Suprapubic skin (tissue), 4 donors: ENCODE data around the gene PUM1. TPM values are rescaled to one million over a fixed set of nuclear protein-coding genes. Genes with fewer than 3 reads are reported as not detected.

Experiments
- DNase-seq, 2 donors: peaks; one replicate each; pipeline ENCODE4 v3.0.0-alpha.2; 2019; ENCODE audit warnings: low spot score in 2 of 2
- H3K27ac ChIP-seq: fragments of 200-600 bp; sonication (generic); one replicate; pipeline ENCODE4 v1.5.1; 2019
- H3K27me3 ChIP-seq: fragments of 200-600 bp; sonication (generic); one replicate; pipeline ENCODE4 v1.5.1; 2019
- H3K36me3 ChIP-seq: fragments of 200-600 bp; sonication (generic); one replicate; pipeline ENCODE4 v1.5.1; 2019
- H3K4me1 ChIP-seq: fragments of 200-600 bp; sonication (generic); one replicate; pipeline ENCODE4 v1.5.1; 2019
- H3K4me3 ChIP-seq: fragments of 200-600 bp; sonication (generic); one replicate; pipeline ENCODE4 v1.5.1; 2019; ENCODE audit warnings: mild to moderate bottlenecking
- H3K9me3 ChIP-seq: fragments of 200-600 bp; sonication (generic); one replicate; pipeline ENCODE4 v1.5.1; 2019
- CTCF ChIP-seq, 2 donors: fragments of 200-600 bp in 1 of 2; fragments of 450-650 bp in 1 of 2; sonication (generic) in 1 of 2; IDR thresholded peaks; one replicate each; pipeline ENCODE4 v1.5.1; 2016 to 2019; ENCODE audit warnings: antibody characterized with exemption in 2 of 2, mild to moderate bottlenecking in 1 of 2, moderate library complexity in 1 of 2
- EP300 ChIP-seq: sonication (generic); formaldehyde crosslinking; IDR thresholded peaks from one replicate; pipeline ENCODE4 v1.6.1; 2017; ENCODE audit warnings: antibody characterized with exemption
- POLR2A ChIP-seq, 2 donors: fragments of 450-650 bp; IDR thresholded peaks; one replicate each; pipeline ENCODE4 v1.6.1; 2017; ENCODE audit warnings: antibody characterized with exemption in 2 of 2, mild to moderate bottlenecking in 2 of 2, moderate library complexity in 2 of 2
- POLR2AphosphoS5 ChIP-seq, 3 donors: sonication (generic); formaldehyde crosslinking; IDR thresholded peaks; one replicate each; pipeline ENCODE4 v1.6.1; 2017; ENCODE audit warnings: antibody characterized with exemption in 3 of 3
- WGBS: methylation state at CpG from one replicate; pipeline ENCODE4 v1.1.5; 2018; 5-methylcytosine and 5-hydroxymethylcytosine counted together
- total RNA-seq, 4 donors: library from RNA; depleted of rRNA; stranded (reverse); fragments of >200 nt; gene quantifications; one replicate each; pipeline ENCODE4 v1.1.0, GENCODE V29; 2016

Gene PUM1
- total RNA-seq, 4 donors from 2014 or later, result 100 to 132 (median 110) TPM

GRCh38 chr1:30911059-30911954, 154.2 kb downstream of the PUM1 start:
- peak; percentile 88 to 94 for DNase-seq

GRCh38 chr1:30909365-30910068, 156.0 kb downstream of the PUM1 start:
- peak in 1 of 2 donors; percentile 60 for DNase-seq
- peaks cover 34% of the 10 kb centered on the region for H3K4me1 ChIP-seq

More at GRCh38 chr1:30911059-30911954, 154.2 kb downstream of the PUM1 start:
- WGBS, result 47% methylated on average over 7 of the region's 9 CpGs
- Histone ChIP-seq H3K27me3 (no peaks in the 10 kb centered on the region), H3K9me3 (no peaks in the 10 kb centered on the region), H3K36me3 (no peaks in the 10 kb centered on the region), H3K4me1 (peaks cover 30% of the 10 kb centered on the region), H3K4me3 (no peak overlapping the region), H3K27ac (no peak overlapping the region)
- no peak for TF ChIP-seq POLR2A (IDR thresholded peaks at IDR 0.05)
- TF ChIP-seq POLR2AphosphoS5 (IDR thresholded peaks at IDR 0.05), result no peak
- TF ChIP-seq CTCF (IDR thresholded peaks at IDR 0.05), result peak; percentile 71 to 83
- no peak for TF ChIP-seq EP300

GRCh38 chr1:30908696-30909364, 156.7 kb downstream of the PUM1 start, which contains the start of gene SDC3:
Gene SDC3 (minus strand): TSS chr1:30908758. CDS start chr1:30908586, 172 bp downstream.
- Histone ChIP-seq H3K27ac (no peak within 1 kb of the TSS), H3K4me1 (peaks cover 34% of the 10 kb centered on the region), H3K36me3 (no peaks in the 10 kb centered on the region), H3K27me3 (no peaks in the 10 kb centered on the region), H3K9me3 (no peaks in the 10 kb centered on the region), H3K4me3 (peak within 1 kb of the TSS; percentile 60)
- DNase-seq, result peak in 1 of 2 donors; percentile 60
- no peak for TF ChIP-seq POLR2A (IDR thresholded peaks at IDR 0.05)
- TF ChIP-seq CTCF (IDR thresholded peaks at IDR 0.05), result no peak
- no peak for TF ChIP-seq POLR2AphosphoS5 (IDR thresholded peaks at IDR 0.05)
- no peak for TF ChIP-seq EP300
- WGBS, result 0% methylated on average over 1 of the region's 68 CpGs

More at GRCh38 chr1:30909365-30910068, 156.0 kb downstream of the PUM1 start:
- TF ChIP-seq EP300, result no peak
- TF ChIP-seq POLR2AphosphoS5 (IDR thresholded peaks at IDR 0.05), result no peak
- TF ChIP-seq POLR2A (IDR thresholded peaks at IDR 0.05), result no peak
- TF ChIP-seq CTCF (IDR thresholded peaks at IDR 0.05), result no peak
- 77% methylated on average over 11 of the region's 14 CpGs for WGBS
- H3K9me3 ChIP-seq, result no peaks in the 10 kb centered on the region
- H3K27ac ChIP-seq, result no peak overlapping the region
- H3K36me3 ChIP-seq, result no peaks in the 10 kb centered on the region
- no peaks in the 10 kb centered on the region for H3K27me3 ChIP-seq
- peak overlapping the region; percentile 57 for H3K4me3 ChIP-seq

- TF ChIP-seq POLR2AphosphoS5 (IDR thresholded peaks at IDR 0.05) (no peak), CTCF (IDR thresholded peaks at IDR 0.05) (no peak), POLR2A (IDR thresholded peaks at IDR 0.05) (no peak), EP300 (no peak)
- Histone ChIP-seq H3K4me1 (peaks cover 34% of the 10 kb centered on the region), H3K27ac (no peak overlapping the region), H3K36me3 (no peaks in the 10 kb centered on the region), H3K4me3 (peak overlapping the region; percentile 60), H3K27me3 (no peaks in the 10 kb centered on the region), H3K9me3 (no peaks in the 10 kb centered on the region)
- WGBS, result 0% methylated on average over 4 of the region's 69 CpGs
- peak in 1 of 2 donors; percentile 33 for DNase-seq
Observed at GRCh38 chr1:30908316-30908695, 157.2 kb downstream of the PUM1 start.
